H9 (cell line): ENCODE results near the gene LRRC40. TPM values are rescaled to one million over a fixed set of nuclear protein-coding genes. Genes with fewer than 3 reads are reported as not detected.

Source experiments
- DNase-seq: peaks from one replicate; pipeline ENCODE4 v3.0.0-alpha.2; 2017
- H2AFZ ChIP-seq: one replicate; pipeline ENCODE4 v1.6.1; 2013; ENCODE audit warnings: mild to moderate bottlenecking, low read length, control low read depth, moderate library complexity
- H2AK5ac ChIP-seq: 2 replicates; pipeline ENCODE4 v1.6.1; 2013; ENCODE audit warnings: low read length, control low read depth, mixed read lengths; ENCODE audit not compliant: insufficient read length
- H2BK120ac ChIP-seq: one replicate; pipeline ENCODE4 v1.6.1; 2013; ENCODE audit warnings: low read depth, mild to moderate bottlenecking, low read length, control low read depth, inconsistent platforms; ENCODE audit not compliant: poor library complexity, severe bottlenecking
- H2BK12ac ChIP-seq: 2 replicates; pipeline ENCODE4 v1.6.1; 2013; ENCODE audit warnings: low read length, control low read depth, mixed read lengths, low read depth; ENCODE audit not compliant: insufficient read length
- H2BK15ac ChIP-seq: 2 replicates; pipeline ENCODE4 v1.6.1; 2013; ENCODE audit warnings: low read depth, low read length, control low read depth
- H2BK20ac ChIP-seq: one replicate; pipeline ENCODE4 v1.6.1; 2013; ENCODE audit warnings: low read depth, mild to moderate bottlenecking, low read length, control low read depth, inconsistent platforms; ENCODE audit not compliant: poor library complexity, severe bottlenecking
- H2BK5ac ChIP-seq: 2 replicates; pipeline ENCODE4 v1.6.1; 2013; ENCODE audit warnings: low read length, control low read depth, mixed read lengths; ENCODE audit not compliant: insufficient read length
- H3K14ac ChIP-seq: 2 replicates; pipeline ENCODE4 v1.6.1; 2013; ENCODE audit warnings: low read length, control low read depth; ENCODE audit not compliant: insufficient read depth
- H3K18ac ChIP-seq: 2 replicates; pipeline ENCODE4 v1.6.1; 2013; ENCODE audit warnings: low read depth, mild to moderate bottlenecking, mixed read lengths, low read length, control low read depth; ENCODE audit not compliant: insufficient read length
- H3K23ac ChIP-seq: 2 replicates; pipeline ENCODE4 v1.6.1; 2013; ENCODE audit warnings: low read length, control low read depth, mixed read lengths, low read depth; ENCODE audit not compliant: insufficient read length
- H3K23me2 ChIP-seq: 2 replicates; pipeline ENCODE4 v1.6.1; 2013; ENCODE audit warnings: low read depth, mild to moderate bottlenecking, mixed read lengths, low read length, control low read depth; ENCODE audit not compliant: insufficient read length, poor library complexity, severe bottlenecking
- H3K27ac ChIP-seq: 2 replicates; pipeline ENCODE4 v1.5.1; 2013; ENCODE audit warnings: low read length, control low read depth, mixed read lengths, low read depth; ENCODE audit not compliant: insufficient read length
- H3K27me3 ChIP-seq: 2 replicates; pipeline ENCODE4 v1.6.1; 2013; ENCODE audit warnings: low read length, control low read depth, inconsistent platforms; ENCODE audit not compliant: insufficient read depth
- H3K4ac ChIP-seq: 2 replicates; pipeline ENCODE4 v1.6.1; 2013; ENCODE audit warnings: low read depth, mild to moderate bottlenecking, control low read depth, inconsistent platforms, low read length, moderate library complexity
- H3K4me1 ChIP-seq: 2 replicates; pipeline ENCODE4 v1.6.1; 2013; ENCODE audit warnings: low read length, control low read depth, inconsistent platforms; ENCODE audit not compliant: insufficient read depth
- H3K4me2 ChIP-seq: 2 replicates; pipeline ENCODE4 v1.6.1; 2013; ENCODE audit warnings: low read length, control low read depth, mixed read lengths; ENCODE audit not compliant: insufficient read length, insufficient read depth
- H3K56ac ChIP-seq: 2 replicates; pipeline ENCODE4 v1.6.1; 2013; ENCODE audit warnings: low read depth, mild to moderate bottlenecking, mixed read lengths, low read length, control low read depth; ENCODE audit not compliant: insufficient read length
- H3K79me1 ChIP-seq: 2 replicates; pipeline ENCODE4 v1.6.1; 2013; ENCODE audit warnings: low read depth, mild to moderate bottlenecking, moderate library complexity, low read length, control low read depth, inconsistent platforms; ENCODE audit not compliant: insufficient read depth, poor library complexity, severe bottlenecking
- H3K79me2 ChIP-seq: 2 replicates; pipeline ENCODE4 v1.6.1; 2013; ENCODE audit warnings: low read length, control low read depth, inconsistent platforms; ENCODE audit not compliant: insufficient read depth
- H3K9ac ChIP-seq: 2 replicates; pipeline ENCODE4 v1.6.1; 2013; ENCODE audit warnings: low read length, control low read depth, mixed read lengths; ENCODE audit not compliant: insufficient read length; ENCODE audit errors: extremely low read depth
- H3K9me3 ChIP-seq: one replicate; pipeline ENCODE4 v1.6.1; 2013; ENCODE audit warnings: low read depth, low read length, inconsistent platforms; ENCODE audit not compliant: control insufficient read depth
- H3T11ph ChIP-seq: one replicate; pipeline ENCODE4 v1.6.1; 2013; ENCODE audit warnings: mild to moderate bottlenecking, low read length, control low read depth, inconsistent platforms
- H4K20me1 ChIP-seq: one replicate; pipeline ENCODE4 v1.6.1; 2013; ENCODE audit not compliant: control insufficient read depth, insufficient read length, insufficient read depth
- H4K5ac ChIP-seq: 2 replicates; pipeline ENCODE4 v1.6.1; 2013; ENCODE audit warnings: low read depth, mild to moderate bottlenecking, mixed read lengths, low read length, control low read depth; ENCODE audit not compliant: insufficient read length
- H4K8ac ChIP-seq: replicated peaks from 2 replicates; pipeline ENCODE4 v1.6.1; 2013; ENCODE audit warnings: low read length, control low read depth, mixed read lengths, low read depth; ENCODE audit not compliant: insufficient read length
- H4K91ac ChIP-seq: 2 replicates; pipeline ENCODE4 v1.6.1; 2013; ENCODE audit warnings: low read depth, mild to moderate bottlenecking, moderate library complexity, mixed read lengths, low read length, control low read depth; ENCODE audit not compliant: insufficient read length
- H3K27ac Mint-ChIP-seq, 3 experiments: 2 replicates in 2 of 3; 3 replicates in 1 of 3; pipeline ENCODE4 v1.8.0; 2020 to 2021; ENCODE audit warnings: mixed read lengths in 3 of 3, mild to moderate bottlenecking in 1 of 3, moderate library complexity in 1 of 3
- H3K27me3 Mint-ChIP-seq: 2 replicates; pipeline ENCODE4 v1.8.0; 2021; ENCODE audit warnings: low read depth, mild to moderate bottlenecking, moderate library complexity, mixed read lengths
- H3K36me3 Mint-ChIP-seq, 3 experiments: 2 replicates in 2 of 3; 3 replicates in 1 of 3; pipeline ENCODE4 v1.8.0; 2020 to 2021; ENCODE audit warnings: low read depth in 3 of 3, mixed read lengths in 3 of 3; ENCODE audit not compliant: insufficient read depth in 1 of 3
- H3K4me1 Mint-ChIP-seq, 2 experiments: 2 replicates each; pipeline ENCODE4 v1.8.0; 2020; ENCODE audit warnings: mixed read lengths in 2 of 2
- H3K4me3 Mint-ChIP-seq, 2 experiments: 2 replicates in 1 of 2; 3 replicates in 1 of 2; pipeline ENCODE4 v1.8.0; 2020 to 2021; ENCODE audit warnings: mild to moderate bottlenecking in 2 of 2, mixed read lengths in 2 of 2, moderate library complexity in 1 of 2
- H3K9me3 Mint-ChIP-seq, 2 experiments: 2 replicates in 1 of 2; 3 replicates in 1 of 2; pipeline ENCODE4 v1.8.0; 2020; ENCODE audit warnings: mild to moderate bottlenecking in 2 of 2, mixed read lengths in 2 of 2, moderate library complexity in 1 of 2
- CTCF ChIP-seq: fragments of 200-600 bp; sonication (generic); conservative IDR thresholded peaks from 3 replicates; pipeline ENCODE4 v1.8.0; 2021; ENCODE audit warnings: antibody characterized with exemption, mild to moderate bottlenecking
- total RNA-seq: library from RNA; stranded (reverse); gene quantifications from 2 replicates; pipeline ENCODE4 v1.2.1, GENCODE V29; 2021

LRRC40 gene
- total RNA-seq, 1 experiment from 2014 or later, result 27.6 TPM

DNA sequence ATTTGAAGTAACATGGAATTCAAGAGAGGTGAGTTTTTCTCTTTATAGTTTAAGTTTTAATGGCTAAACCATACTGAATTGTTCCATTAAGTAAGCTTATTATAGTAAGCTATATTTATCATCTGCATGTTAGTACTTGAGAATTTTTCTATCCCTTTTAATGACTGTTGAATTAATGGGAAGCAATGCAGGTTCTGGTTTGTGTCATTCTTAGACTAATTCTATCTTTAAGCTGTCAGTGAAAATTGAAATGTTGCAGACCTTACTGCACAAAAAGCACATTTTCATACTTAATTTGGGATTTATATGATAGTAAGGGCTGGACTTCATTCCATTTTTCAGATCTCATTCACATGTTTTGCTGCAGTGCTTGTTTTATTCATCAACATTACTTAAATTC is 41.7 kb upstream of the LRRC40 start:
- Histone ChIP-seq H3K23me2 (no peaks in the 10 kb centered on the region), H3K56ac (no peak overlapping the region), H4K5ac (no peak overlapping the region), H2BK5ac (no peak overlapping the region), H3K4me1 (no peaks in the 10 kb centered on the region), H2AK5ac (no peak overlapping the region), H3K9me3 (no peaks in the 10 kb centered on the region), H3K27ac (no peak overlapping the region), H2BK120ac (no peak overlapping the region), H3K4me2 (no peak overlapping the region), H2BK15ac (no peak overlapping the region), H4K20me1 (no peaks in the 10 kb centered on the region), H4K8ac (no peak overlapping the region), H3T11ph (no peak overlapping the region), H2AFZ (no peak overlapping the region), H3K27me3 (no peaks in the 10 kb centered on the region), H3K9ac (no peak overlapping the region), H4K91ac (no peak overlapping the region), H2BK12ac (no peak overlapping the region), H3K18ac (no peak overlapping the region), H3K23ac (no peak overlapping the region), H3K79me2 (no peaks in the 10 kb centered on the region), H2BK20ac (no peak overlapping the region), H3K4ac (no peak overlapping the region), H3K14ac (no peak overlapping the region), H3K79me1 (no peaks in the 10 kb centered on the region)
- Mint-ChIP-seq H3K9me3 (no peaks in the 10 kb centered on the region), H3K27ac (no peak overlapping the region), H3K36me3 (peaks cover 53 to 97% (median 89%) of the 10 kb centered on the region in 3 experiments; a peak in 6 of 7 replicates), H3K4me3 (no peak overlapping the region), H3K27me3 (no peaks in the 10 kb centered on the region), H3K4me1 (no peaks in the 10 kb centered on the region)
- TF ChIP-seq CTCF, result no peak
- no peak for DNase-seq
